ENCODE data around the gene SUSD1.

Gene SUSD1

DNA sequence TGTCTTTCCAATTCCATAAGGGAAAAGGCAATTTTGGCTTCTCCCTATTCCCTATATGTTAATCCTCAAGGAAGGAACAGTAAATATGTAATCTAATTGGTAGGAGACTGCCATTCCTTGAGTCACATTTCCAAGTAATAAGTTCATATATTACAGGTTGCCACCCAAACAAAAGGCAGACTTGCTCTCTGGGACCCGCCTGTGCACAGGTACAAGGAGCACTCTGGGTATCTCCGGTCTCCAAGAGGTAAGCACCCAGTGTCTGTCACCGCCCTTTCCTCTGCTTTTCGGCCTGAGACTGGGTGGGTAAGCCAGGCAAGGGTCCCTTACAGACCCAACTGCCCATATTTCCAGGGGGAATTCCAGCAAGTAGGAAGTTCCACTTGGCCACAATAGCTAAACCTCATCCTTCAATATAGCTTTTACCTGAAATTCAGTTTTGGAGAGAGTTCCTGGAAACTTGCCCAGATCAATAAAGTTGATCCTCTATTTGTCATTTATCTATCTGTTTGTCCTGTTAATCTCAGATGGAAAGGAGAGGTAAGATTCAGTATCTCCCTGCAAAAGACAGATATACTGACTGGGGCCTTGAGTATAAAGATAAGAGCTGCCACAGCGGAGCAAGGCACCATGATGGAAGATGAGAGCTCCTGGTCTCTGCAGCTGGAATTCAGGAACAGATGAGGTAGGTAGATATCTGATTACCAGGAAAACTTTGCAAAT, 81.8 kb downstream of the SUSD1 start:
- no peak for TF ChIP-seq GLIS3 (CRISPR knock-in tag; IDR thresholded peaks at IDR 0.05)
- no peak for ATAC-seq

DNA sequence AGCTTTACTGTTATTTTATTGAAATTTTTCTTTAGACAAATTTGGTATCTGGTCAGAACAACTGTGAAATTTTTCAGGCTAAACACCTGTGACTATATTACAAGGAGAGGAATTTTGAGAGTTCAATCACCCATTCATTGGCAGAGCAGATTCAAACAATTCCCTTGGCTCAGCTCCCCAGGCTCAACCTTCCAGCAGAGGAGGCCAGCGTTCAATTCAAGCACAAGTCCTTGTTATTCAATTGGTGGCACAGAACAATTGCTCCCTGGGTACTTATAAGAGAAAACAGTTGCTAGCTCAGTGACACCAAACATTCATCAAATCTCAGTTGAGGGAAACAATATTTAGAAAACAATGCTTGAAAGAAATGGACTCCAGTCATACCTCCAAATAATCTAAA, 83.3 kb downstream of the SUSD1 start:
- ATAC-seq = no peak
- no peak for TF ChIP-seq PPARA (CRISPR knock-in tag; IDR thresholded peaks at IDR 0.05; ENCODE audit: borderline replicate concordance)
- no peak for TF ChIP-seq CSDC2 (CRISPR knock-in tag; IDR thresholded peaks at IDR 0.05)
- TF ChIP-seq, protein P1, sequence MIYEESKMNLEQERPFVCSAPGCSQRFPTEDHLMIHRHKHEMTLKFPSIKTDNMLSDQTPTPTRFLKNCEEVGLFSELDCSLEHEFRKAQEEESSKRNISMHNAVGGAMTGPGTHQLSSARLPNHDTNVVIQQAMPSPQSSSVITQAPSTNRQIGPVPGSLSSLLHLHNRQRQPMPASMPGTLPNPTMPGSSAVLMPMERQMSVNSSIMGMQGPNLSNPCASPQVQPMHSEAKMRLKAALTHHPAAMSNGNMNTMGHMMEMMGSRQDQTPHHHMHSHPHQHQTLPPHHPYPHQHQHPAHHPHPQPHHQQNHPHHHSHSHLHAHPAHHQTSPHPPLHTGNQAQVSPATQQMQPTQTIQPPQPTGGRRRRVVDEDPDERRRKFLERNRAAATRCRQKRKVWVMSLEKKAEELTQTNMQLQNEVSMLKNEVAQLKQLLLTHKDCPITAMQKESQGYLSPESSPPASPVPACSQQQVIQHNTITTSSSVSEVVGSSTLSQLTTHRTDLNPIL (CRISPR knock-in tag; IDR thresholded peaks at IDR 0.05; ENCODE audit: low read depth) = no peak
- TF ChIP-seq, protein P2, sequence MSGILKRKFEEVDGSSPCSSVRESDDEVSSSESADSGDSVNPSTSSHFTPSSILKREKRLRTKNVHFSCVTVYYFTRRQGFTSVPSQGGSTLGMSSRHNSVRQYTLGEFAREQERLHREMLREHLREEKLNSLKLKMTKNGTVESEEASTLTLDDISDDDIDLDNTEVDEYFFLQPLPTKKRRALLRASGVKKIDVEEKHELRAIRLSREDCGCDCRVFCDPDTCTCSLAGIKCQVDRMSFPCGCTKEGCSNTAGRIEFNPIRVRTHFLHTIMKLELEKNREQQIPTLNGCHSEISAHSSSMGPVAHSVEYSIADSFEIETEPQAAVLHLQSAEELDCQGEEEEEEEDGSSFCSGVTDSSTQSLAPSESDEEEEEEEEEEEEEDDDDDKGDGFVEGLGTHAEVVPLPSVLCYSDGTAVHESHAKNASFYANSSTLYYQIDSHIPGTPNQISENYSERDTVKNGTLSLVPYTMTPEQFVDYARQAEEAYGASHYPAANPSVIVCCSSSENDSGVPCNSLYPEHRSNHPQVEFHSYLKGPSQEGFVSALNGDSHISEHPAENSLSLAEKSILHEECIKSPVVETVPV (CRISPR knock-in tag; IDR thresholded peaks at IDR 0.05) = no peak
- TF ChIP-seq ISL1 (CRISPR knock-in tag; IDR thresholded peaks at IDR 0.05) = no peak
- TF ChIP-seq ZNF8 (CRISPR knock-in tag; IDR thresholded peaks at IDR 0.05) = no peak
- no peak for TF ChIP-seq ZC3H10 (CRISPR knock-in tag; IDR thresholded peaks at IDR 0.05)
- TF ChIP-seq ARNTL (CRISPR knock-in tag; IDR thresholded peaks at IDR 0.05; ENCODE audit: borderline replicate concordance, low read depth) = no peak
- TF ChIP-seq, protein P3, sequence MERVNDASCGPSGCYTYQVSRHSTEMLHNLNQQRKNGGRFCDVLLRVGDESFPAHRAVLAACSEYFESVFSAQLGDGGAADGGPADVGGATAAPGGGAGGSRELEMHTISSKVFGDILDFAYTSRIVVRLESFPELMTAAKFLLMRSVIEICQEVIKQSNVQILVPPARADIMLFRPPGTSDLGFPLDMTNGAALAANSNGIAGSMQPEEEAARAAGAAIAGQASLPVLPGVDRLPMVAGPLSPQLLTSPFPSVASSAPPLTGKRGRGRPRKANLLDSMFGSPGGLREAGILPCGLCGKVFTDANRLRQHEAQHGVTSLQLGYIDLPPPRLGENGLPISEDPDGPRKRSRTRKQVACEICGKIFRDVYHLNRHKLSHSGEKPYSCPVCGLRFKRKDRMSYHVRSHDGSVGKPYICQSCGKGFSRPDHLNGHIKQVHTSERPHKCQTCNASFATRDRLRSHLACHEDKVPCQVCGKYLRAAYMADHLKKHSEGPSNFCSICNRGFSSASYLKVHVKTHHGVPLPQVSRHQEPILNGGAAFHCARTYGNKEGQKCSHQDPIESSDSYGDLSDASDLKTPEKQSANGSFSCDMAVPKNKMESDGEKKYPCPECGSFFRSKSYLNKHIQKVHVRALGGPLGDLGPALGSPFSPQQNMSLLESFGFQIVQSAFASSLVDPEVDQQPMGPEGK (CRISPR knock-in tag; IDR thresholded peaks at IDR 0.05; ENCODE audit: borderline replicate concordance) = no peak
- no peak for TF ChIP-seq RARB (CRISPR knock-in tag; IDR thresholded peaks at IDR 0.05)
- no peak for TF ChIP-seq TCF4 (CRISPR knock-in tag; IDR thresholded peaks at IDR 0.05; ENCODE audit: borderline replicate concordance)
- TF ChIP-seq ZFP3 (CRISPR knock-in tag; IDR thresholded peaks at IDR 0.05) = no peak
- no peak for TF ChIP-seq ZNF70 (CRISPR knock-in tag; IDR thresholded peaks at IDR 0.05)
- no peak for TF ChIP-seq ZNF565 (CRISPR knock-in tag; conservative IDR thresholded peaks at IDR 0.05; ENCODE audit: low read depth)
- TF ChIP-seq, protein P4, sequence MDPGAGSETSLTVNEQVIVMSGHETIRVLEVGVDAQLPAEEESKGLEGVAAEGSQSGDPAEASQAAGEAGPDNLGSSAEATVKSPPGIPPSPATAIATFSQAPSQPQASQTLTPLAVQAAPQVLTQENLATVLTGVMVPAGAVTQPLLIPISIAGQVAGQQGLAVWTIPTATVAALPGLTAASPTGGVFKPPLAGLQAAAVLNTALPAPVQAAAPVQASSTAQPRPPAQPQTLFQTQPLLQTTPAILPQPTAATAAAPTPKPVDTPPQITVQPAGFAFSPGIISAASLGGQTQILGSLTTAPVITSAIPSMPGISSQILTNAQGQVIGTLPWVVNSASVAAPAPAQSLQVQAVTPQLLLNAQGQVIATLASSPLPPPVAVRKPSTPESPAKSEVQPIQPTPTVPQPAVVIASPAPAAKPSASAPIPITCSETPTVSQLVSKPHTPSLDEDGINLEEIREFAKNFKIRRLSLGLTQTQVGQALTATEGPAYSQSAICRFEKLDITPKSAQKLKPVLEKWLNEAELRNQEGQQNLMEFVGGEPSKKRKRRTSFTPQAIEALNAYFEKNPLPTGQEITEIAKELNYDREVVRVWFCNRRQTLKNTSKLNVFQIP (CRISPR knock-in tag; IDR thresholded peaks at IDR 0.05; ENCODE audit: borderline replicate concordance, low read depth) = no peak
- TF ChIP-seq ZFP30 (CRISPR knock-in tag; IDR thresholded peaks at IDR 0.05) = no peak
- TF ChIP-seq SNAI2 (CRISPR knock-in tag; IDR thresholded peaks at IDR 0.05) = no peak
- no peak for TF ChIP-seq ESRRG (CRISPR knock-in tag; IDR thresholded peaks at IDR 0.05)
- no peak for TF ChIP-seq OSR1 (CRISPR knock-in tag; IDR thresholded peaks at IDR 0.05)

DNA sequence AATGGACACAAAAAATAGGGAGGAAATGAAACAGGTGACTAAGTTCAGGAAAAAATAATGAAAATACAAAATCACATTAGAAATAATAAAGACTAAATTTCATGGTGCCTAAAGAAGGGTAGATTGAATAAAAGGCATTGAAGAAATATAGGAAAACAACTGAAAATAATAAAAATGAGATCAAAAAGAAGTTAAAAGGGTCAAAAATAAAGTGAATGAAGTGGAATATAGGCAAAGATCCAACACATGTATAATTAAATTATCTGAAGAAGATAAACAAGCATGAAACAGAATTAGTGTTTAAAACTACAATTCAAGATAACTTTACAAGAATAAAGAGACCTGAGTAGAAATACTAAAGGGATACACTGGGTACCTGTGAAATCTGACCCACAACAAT, 87.6 kb downstream of the SUSD1 start:
- TF ChIP-seq ZFP30 (CRISPR knock-in tag; IDR thresholded peaks at IDR 0.05) (no peak), ZNF70 (CRISPR knock-in tag; IDR thresholded peaks at IDR 0.05) (no peak), ESRRG (CRISPR knock-in tag; IDR thresholded peaks at IDR 0.05) (no peak), SNAI2 (CRISPR knock-in tag; IDR thresholded peaks at IDR 0.05) (no peak), RARB (CRISPR knock-in tag; IDR thresholded peaks at IDR 0.05) (no peak), PPARA (CRISPR knock-in tag; IDR thresholded peaks at IDR 0.05; ENCODE audit: borderline replicate concordance) (no peak)
- TF ChIP-seq, protein P5, sequence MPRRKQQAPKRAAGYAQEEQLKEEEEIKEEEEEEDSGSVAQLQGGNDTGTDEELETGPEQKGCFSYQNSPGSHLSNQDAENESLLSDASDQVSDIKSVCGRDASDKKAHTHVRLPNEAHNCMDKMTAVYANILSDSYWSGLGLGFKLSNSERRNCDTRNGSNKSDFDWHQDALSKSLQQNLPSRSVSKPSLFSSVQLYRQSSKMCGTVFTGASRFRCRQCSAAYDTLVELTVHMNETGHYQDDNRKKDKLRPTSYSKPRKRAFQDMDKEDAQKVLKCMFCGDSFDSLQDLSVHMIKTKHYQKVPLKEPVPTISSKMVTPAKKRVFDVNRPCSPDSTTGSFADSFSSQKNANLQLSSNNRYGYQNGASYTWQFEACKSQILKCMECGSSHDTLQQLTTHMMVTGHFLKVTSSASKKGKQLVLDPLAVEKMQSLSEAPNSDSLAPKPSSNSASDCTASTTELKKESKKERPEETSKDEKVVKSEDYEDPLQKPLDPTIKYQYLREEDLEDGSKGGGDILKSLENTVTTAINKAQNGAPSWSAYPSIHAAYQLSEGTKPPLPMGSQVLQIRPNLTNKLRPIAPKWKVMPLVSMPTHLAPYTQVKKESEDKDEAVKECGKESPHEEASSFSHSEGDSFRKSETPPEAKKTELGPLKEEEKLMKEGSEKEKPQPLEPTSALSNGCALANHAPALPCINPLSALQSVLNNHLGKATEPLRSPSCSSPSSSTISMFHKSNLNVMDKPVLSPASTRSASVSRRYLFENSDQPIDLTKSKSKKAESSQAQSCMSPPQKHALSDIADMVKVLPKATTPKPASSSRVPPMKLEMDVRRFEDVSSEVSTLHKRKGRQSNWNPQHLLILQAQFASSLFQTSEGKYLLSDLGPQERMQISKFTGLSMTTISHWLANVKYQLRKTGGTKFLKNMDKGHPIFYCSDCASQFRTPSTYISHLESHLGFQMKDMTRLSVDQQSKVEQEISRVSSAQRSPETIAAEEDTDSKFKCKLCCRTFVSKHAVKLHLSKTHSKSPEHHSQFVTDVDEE (CRISPR knock-in tag; IDR thresholded peaks at IDR 0.05) = no peak
- ATAC-seq = no peak
